ENCODE data around the gene KRTAP15-1. TPM values are rescaled to one million over a fixed set of nuclear protein-coding genes. Genes with fewer than 3 reads are reported as not detected.

Gene KRTAP15-1
- polyA plus RNA-seq, 4 donors: not detected

DNA sequence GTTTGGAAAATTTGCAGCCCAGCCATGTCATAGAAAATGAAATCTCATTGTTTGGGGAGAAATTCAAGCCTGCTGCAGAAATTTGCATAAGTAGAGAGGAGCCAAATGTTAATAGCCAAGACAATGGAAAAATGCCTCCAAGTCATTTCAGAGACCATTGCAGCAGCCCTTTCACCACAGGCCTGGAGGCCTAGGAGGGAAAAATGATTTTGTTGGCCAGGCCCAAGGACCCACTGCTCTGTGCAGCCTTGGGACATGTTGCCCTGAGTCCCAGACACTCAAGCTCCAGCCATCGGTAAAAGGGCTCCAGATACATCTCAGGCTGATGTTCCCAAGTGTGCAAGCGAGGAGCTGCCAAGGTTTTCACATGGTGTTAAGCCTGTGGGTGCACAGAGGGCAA, 46.1 kb downstream of the KRTAP15-1 start:
- no peak for DNase-seq (ENCODE audit: low read depth in 4 of 4, low spot score in 3 of 4)

DNA sequence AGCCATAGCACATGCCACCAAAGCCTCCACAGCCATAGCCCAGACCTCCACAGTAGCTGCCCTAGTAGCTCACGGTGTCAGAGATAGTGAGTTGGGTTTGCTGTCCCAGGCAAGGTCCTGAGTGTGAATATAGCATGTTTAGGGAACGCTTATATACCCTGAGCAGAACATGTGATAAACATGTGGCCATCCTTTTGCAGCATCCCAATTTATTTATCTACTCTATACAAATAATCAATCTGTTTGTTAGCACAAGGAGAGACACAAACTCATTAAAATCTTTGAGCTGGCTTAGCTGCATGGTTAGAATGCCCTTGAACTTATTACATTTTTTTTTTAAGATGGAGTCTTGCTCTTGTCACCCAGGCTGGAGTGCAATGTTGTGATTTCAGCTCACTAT, 47.3 kb downstream of the KRTAP15-1 start, which contains the start of gene KRTAP19-2:
Gene KRTAP19-2, minus strand, starts transcription at position 101 of the 400 bp plus-strand sequence. Its CDS starts 88 bp downstream, at position 13.
- no peak for DNase-seq (ENCODE audit: low read depth in 4 of 4, low spot score in 3 of 4)

Other genes starting within 250 kb of the KRTAP15-1 start
- gene CLDN8, start 224.2 kb upstream of the KRTAP15-1 start, polyA plus RNA-seq (ENCODE audit: insufficient read length in 4 of 4): 10 to 100 TPM; 47.7 to 87.4 (median 76.3) TPM
- not detected for gene KRTAP24-1, start 157.3 kb upstream of the KRTAP15-1 start, polyA plus RNA-seq (ENCODE audit: insufficient read length in 4 of 4)
- not detected for gene KRTAP25-1, start 150.8 kb upstream of the KRTAP15-1 start, polyA plus RNA-seq (ENCODE audit: insufficient read length in 4 of 4)
- gene KRTAP26-1, start 120.0 kb upstream of the KRTAP15-1 start, polyA plus RNA-seq (ENCODE audit: insufficient read length in 4 of 4): not detected
- gene KRTAP27-1, start 102.6 kb upstream of the KRTAP15-1 start, polyA plus RNA-seq (ENCODE audit: insufficient read length in 4 of 4): not detected
- not detected for gene KRTAP23-1, start 91.7 kb upstream of the KRTAP15-1 start, polyA plus RNA-seq (ENCODE audit: insufficient read length in 4 of 4)
- gene KRTAP13-2, start 68.0 kb upstream of the KRTAP15-1 start, polyA plus RNA-seq (ENCODE audit: insufficient read length in 4 of 4): not detected
- gene KRTAP13-1, start 44.2 kb upstream of the KRTAP15-1 start, polyA plus RNA-seq (ENCODE audit: insufficient read length in 4 of 4): not detected
- not detected for gene KRTAP13-3, start 14.3 kb upstream of the KRTAP15-1 start, polyA plus RNA-seq (ENCODE audit: insufficient read length in 4 of 4)
- gene KRTAP13-4, start 10.1 kb upstream of the KRTAP15-1 start, polyA plus RNA-seq (ENCODE audit: insufficient read length in 4 of 4): not detected
- not detected for gene KRTAP19-1, start 40.1 kb downstream of the KRTAP15-1 start, polyA plus RNA-seq (ENCODE audit: insufficient read length in 4 of 4)
- gene KRTAP19-2, start 47.2 kb downstream of the KRTAP15-1 start, polyA plus RNA-seq (ENCODE audit: insufficient read length in 4 of 4): not detected
- gene KRTAP19-3, start 51.7 kb downstream of the KRTAP15-1 start, polyA plus RNA-seq (ENCODE audit: insufficient read length in 4 of 4): not detected
- gene KRTAP19-4, start 56.9 kb downstream of the KRTAP15-1 start, polyA plus RNA-seq (ENCODE audit: insufficient read length in 4 of 4): not detected
- not detected for gene KRTAP19-5, start 61.9 kb downstream of the KRTAP15-1 start, polyA plus RNA-seq (ENCODE audit: insufficient read length in 4 of 4)
- gene KRTAP19-6, start 101.6 kb downstream of the KRTAP15-1 start, polyA plus RNA-seq (ENCODE audit: insufficient read length in 4 of 4): not detected
- gene KRTAP19-7, start 121.0 kb downstream of the KRTAP15-1 start, polyA plus RNA-seq (ENCODE audit: insufficient read length in 4 of 4): not detected
- not detected for gene KRTAP22-2, start 150.1 kb downstream of the KRTAP15-1 start, polyA plus RNA-seq (ENCODE audit: insufficient read length in 4 of 4)
- not detected for gene KRTAP6-3, start 152.2 kb downstream of the KRTAP15-1 start, polyA plus RNA-seq (ENCODE audit: insufficient read length in 4 of 4)
- gene KRTAP6-2, start 158.6 kb downstream of the KRTAP15-1 start, polyA plus RNA-seq (ENCODE audit: insufficient read length in 4 of 4): not detected
- gene KRTAP22-1, start 160.8 kb downstream of the KRTAP15-1 start, polyA plus RNA-seq (ENCODE audit: insufficient read length in 4 of 4): not detected
- gene KRTAP6-1, start 173.7 kb downstream of the KRTAP15-1 start, polyA plus RNA-seq (ENCODE audit: insufficient read length in 4 of 4): not detected
- not detected for gene KRTAP20-1, start 176.2 kb downstream of the KRTAP15-1 start, polyA plus RNA-seq (ENCODE audit: insufficient read length in 4 of 4)
- gene KRTAP20-4, start 180.4 kb downstream of the KRTAP15-1 start, polyA plus RNA-seq (ENCODE audit: insufficient read length in 4 of 4): not detected
- gene KRTAP20-2, start 194.9 kb downstream of the KRTAP15-1 start, polyA plus RNA-seq (ENCODE audit: insufficient read length in 4 of 4): not detected
- gene KRTAP20-3, start 202.6 kb downstream of the KRTAP15-1 start, polyA plus RNA-seq (ENCODE audit: insufficient read length in 4 of 4): not detected

Measured in right renal pelvis (tissue), 4 donors.